ENCODE data around the gene CLDN14.

The CLDN14 gene

DNA sequence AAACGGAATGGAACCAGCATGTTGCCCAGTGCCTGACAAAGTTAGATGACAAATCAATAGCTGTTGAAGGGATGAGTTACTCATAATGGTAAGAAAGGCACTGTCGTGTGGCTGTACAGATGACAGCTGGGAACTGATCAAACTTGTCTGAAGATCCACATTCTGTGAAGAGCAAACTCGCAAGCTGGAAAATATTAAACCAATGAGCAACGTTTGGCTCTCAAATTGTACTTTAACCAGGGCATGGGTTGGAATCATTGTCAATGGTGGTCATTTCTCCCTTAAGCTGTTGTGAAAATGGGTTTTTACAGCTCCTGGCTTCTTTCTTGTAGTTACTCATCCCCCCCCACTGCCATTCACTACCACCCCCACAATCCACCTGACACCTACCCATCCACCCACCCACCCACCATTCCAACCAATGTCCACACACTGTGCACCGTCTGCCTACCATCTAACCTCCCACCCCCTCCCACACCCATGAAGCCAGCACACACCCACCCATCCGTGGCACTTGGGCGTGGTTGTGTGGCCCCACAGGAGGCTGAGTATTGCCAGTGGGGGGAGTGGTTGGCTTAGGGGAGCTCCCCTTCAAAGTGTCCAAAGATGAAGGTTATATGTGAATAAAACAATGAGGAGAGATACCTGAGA, 46.7 kb downstream of the CLDN14 start:
- DNase-seq (ENCODE audit: low read depth in 2 of 2): no peak

DNA sequence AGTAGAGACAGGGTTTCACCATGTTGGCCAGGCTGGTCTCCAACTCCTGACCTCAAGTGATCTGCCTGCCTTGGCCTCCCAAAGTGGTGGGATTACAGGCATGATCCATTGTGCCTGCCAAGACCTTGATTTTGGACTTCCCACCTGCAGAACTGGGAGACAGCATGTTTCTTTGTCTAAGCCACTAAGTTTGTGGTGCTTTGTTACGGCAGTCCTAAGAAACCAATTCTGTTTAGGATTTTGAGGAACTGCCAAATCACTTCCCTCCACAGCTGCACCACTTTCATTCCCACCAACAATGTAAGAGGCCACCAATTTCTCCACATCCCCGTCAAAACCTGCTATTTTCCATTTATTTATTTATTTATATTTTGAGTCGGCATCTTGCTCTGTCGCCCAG, 48.7 kb downstream of the CLDN14 start:
- DNase-seq (ENCODE audit: low read depth in 2 of 2): no peak

DNA sequence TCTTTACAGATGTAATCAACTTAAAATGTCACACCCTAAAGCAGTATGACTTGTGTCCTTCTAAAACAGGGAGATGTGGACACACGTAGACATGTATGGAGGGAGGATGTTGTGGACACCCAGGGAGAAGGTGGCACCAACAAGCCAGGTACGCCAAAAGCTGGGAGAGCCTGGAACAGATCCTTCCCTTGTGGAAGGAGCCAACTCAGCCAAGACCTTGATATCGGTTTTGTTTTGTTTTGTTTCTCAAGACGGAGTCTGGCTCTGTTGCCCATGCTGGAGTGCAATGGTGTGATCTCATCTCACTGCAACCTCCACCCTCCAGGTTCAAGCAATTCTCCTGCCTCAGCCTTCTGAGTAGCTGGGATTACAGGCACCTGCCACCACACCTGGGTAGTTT, 49.1 kb downstream of the CLDN14 start:
- DNase-seq (ENCODE audit: low read depth in 2 of 2): no peak

DNA sequence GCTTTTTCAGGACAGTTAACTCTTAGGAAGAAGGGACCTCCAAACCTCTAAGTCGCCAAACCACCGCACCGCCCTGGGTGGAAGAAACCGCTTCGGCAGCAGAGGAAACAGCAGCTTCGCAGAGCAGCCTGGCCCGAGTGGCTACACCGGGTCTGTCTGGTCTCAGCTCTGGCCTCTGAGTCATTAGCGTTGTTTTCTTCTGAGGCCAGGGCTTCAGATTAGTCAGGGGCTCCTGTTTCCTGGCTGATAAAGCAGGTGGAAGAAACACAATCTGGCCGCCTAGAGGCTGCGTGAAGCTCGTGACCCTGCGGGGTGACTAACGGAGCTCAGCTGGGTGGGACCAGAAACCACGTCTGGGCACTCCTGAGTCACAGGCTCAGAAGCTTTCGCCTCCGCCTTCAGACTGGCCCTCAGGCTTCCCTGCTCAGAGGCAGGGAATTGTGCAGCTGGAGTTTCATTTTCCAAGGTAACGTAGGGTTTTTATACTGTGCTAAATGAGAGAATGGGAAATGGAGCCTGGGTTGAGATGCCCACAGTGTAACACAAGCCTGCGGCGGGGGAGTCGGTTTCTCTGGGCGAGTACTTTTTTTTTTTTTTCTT, 49.9 kb downstream of the CLDN14 start:
- DNase-seq (ENCODE audit: low read depth in 2 of 2): peak; percentile 55 to 63

DNA sequence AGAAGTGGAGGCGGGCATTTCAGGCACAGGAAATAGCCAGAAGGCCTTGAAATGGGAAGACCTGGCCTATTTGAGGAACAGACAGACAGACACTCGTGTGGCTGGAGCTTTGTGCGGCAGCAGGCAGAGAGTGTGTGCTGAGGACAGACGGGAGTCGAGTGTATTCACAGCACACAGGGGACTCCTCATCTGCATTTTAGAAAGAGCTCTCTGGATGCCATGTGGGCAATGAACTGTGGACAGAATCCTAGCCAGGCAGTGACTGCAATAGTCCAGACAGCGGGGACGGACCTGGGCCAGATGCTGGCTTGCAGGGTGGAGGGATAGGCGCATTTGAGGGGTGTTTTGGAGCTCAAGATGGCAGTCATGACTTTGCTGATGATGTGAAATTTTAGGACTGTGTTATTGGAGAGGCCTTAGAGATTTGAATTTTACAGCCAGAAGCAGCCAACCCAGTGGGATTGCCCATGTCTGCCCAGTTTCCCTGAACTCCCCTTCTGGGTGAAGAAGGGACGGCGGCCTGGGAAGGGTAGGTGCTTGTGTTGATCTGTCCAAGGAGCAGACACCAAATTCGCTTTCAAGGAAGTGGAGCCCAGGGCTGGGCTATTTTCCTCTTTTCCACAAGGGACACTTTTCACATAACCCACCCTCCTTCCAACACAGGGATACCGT, 51.0 kb downstream of the CLDN14 start:
- no peak for DNase-seq (ENCODE audit: low read depth in 2 of 2)

DNA sequence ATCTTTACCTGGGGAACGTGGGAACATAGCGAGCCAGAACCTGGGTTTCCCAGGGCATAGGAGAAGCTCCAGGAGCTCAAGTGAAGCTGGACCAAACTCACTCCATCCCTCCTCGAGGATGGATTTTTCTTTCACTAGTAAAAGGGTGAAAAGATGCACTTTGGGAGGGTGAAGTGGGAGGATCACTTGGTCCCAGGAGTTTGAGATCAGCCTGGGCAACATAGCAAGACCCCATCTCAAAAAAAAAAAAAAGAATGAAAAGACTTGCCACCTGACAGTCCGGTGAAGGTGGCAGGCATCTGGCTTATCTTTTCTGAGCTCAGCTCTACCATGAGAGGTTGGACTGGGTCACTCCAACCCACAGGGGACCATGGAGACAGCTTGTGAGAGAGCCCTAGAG, 52.4 kb downstream of the CLDN14 start:
- DNase-seq (ENCODE audit: low read depth in 2 of 2): no peak

DNA sequence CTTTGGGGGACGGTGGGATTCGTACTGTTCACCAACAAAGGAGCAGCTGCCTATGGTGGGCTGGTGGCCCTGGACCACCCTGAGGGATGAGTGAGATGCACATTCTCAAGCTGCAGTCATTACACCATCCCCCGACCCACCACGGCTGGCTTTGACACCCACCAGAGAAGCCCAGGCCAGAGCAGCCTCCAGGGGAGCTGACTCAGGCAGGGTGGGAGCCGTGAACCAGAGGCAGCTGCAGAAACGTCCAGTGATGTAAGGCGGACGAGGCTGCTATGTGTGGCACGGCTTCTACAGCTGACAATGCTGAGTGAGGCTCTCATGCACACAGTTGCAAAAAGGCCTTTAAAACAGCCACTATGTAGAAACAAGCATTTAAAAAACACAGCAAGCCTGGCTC, 54.6 kb downstream of the CLDN14 start:
- no peak for DNase-seq (ENCODE audit: low read depth in 2 of 2)

DNA sequence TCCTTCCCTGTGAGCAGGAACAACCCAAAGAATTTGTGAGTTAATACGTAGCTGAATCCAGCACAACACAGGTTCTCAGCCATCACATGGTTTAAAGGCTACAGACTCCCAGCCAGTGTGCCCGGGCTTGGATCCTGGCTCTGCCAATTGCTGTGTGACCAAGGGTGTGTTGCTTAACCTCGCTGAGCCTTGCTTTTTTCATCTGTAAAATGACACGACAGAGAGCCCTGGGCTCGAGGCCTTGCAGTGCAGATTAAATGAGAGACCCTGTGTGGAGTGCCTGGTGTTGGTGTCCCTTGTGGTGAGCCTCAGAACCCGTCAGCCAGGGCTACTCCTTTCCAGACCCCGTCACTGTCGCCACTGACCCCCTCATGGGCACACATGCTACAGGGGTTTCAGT, 55.3 kb downstream of the CLDN14 start:
- DNase-seq (ENCODE audit: low read depth in 2 of 2): no peak

DNA sequence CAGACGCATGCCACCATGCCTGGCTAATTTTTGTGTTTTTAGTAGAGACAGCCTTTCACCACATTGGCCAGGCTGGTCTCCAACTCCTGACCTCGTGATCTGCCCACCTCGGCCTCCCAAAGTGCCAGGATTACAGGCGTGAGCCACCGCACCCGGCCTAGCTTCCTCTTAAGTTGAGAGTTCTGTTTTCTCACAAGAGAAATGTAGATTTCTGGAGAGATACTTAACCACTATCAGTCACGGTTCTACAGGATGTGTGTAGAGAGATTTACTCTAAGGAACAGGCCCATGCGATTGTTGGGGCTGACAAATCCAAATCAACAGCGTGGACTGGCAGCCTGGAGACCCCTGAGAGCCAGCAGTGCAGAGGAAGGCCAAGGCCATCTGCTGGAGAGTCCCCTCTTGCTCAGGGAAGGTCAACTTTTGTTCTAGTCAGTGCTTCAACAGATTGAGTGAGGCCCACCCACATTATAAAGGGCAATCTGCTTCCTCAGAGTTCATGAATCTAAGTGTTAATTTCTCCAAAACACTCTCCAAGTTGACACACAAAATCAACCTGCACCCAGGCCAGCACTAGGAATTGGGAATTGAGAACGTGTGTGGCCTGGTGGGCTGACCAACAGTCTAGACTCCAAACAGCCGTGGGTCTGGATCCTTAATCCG, 56.0 kb downstream of the CLDN14 start:
- DNase-seq (ENCODE audit: low read depth in 2 of 2): no peak

DNA sequence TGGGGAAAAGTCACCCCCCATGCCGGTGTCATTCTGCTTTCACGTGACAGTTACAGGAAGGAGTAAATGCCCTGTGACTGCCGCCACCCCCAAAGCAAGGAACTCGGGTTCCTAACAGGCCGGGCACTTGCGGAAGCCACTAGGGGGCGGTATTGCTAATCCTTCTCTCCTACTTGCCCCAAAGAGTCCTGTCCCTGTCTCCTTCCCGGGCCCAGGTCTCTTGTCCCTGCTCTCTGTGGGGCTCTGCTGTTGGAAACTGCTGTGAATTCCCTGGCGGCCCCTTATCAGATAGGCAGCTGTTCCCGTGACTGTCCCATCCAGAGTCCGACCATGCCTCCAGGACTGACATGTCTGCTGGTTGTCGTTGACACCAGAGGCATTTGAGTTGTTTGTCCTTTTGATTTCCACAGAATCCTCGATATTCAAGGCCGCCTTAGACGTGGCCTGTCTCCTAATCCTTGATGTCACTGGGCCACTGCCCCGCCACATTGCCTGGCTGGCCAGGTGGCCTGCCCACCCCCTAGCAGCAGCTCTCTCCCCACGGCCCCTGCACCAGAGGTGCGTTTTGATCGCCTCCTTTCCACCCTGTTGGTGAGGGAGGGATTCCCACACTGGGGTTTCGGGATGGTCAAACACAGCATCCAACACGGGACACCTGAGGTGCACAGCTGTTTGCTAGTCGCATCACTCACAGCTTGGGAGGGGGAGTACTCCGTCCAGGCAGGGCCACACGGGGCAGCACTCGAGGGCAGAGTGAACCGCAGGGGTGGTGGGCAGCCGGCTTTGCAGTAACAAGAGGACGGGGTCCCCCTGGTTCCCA, 57.4 kb downstream of the CLDN14 start:
- DNase-seq (ENCODE audit: low read depth in 2 of 2): no peak

DNA sequence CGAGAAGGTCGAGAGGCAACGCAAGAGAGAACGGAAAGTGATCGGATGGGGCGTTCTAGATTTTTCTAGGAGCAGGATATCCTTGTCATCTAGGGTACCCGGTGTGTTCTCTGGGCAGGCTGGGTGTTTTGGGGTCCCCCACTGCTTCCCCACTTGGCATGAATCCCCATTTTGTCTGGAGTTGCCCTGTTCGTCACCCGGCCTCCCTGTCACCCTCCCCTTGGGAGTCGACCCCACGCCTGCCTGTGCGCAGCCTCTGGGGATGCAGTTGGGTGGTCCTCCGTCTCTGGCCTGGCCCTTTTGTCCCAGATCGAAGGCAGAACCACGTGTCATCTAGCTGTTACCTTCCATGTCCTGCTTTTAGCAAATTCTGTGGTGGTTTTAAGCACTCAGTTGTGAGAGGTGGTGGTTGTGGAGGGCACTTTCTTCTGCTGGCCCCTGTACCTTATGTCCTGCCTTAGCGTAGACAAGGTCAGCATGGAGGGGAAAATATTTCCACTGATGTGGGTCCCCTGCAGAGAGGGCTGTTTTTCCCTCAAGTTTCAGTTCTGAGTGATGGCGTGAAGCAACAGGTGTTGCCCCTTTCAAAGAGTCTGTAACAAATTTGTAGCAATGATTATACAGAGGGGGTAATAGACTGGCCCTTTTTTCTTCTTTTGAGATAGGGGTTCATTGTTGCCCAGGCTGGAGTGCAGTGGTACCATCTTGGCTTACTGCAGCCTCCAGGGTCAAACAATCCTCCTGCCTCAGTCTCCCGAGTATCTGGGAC, 59.2 kb downstream of the CLDN14 start:
- no peak for DNase-seq (ENCODE audit: low read depth in 2 of 2)

DNA sequence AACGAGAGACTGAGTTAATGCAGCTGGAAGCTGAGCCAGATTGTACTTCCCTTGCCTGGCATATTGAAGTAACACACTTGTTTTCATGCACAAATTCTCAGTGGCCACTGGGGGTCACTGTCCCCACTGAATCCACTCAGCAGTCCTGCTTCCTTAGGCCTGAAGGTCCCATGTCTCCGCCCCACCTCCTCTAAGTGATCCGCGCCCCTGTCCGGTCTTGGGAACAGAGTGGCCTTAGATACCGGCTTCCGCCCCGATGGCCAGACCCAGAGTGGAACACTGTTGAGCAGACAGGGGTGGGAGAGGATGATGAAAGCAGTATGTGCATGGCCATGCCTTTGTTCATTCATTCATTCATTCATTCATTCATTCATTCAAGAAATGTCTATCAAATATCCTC, 59.9 kb downstream of the CLDN14 start:
- peak in 1 of 2 donors; percentile 11 for DNase-seq (ENCODE audit: low read depth in 2 of 2)

DNA sequence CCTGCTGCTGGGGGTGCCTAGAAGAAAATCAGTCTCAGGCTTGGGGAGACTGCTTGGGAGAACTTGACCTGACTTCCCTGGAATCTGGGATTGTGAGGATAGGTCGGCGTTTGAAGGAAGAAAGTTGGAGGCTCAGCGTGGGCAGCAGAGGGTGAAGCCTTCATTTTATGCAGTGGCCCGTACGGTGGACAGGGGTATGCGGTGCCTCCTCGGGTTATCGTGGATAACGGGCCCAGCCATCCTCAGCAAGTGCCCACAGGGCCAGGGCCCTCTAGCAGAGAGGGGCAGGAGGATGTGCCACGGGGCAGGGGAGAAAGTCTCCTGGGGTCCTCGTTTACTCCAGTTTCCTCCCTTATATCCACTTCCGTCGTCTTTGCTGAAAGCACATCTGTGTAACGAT, 60.7 kb downstream of the CLDN14 start:
- no peak for DNase-seq (ENCODE audit: low read depth in 2 of 2)

DNA sequence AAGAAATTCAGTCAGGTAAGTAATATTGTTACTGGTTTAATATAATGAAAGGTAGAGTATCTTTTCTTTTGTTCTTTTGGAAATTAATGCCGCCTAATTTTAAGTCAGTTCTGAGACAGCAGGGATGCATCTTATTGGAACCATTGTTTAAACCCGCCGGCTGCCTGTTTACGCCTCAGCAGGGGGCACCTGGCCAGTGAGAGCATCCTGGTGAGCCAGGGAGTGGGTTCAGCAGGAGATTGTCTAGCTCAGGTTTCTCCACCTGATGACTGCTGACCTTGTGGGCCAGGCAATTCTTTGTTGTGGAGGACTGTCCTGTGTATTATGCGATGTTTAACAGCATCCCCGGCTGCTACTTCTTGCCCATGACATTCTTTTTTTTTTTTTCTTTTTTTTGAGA, 64.5 kb downstream of the CLDN14 start:
- DNase-seq (ENCODE audit: low read depth in 2 of 2): no peak

DNA sequence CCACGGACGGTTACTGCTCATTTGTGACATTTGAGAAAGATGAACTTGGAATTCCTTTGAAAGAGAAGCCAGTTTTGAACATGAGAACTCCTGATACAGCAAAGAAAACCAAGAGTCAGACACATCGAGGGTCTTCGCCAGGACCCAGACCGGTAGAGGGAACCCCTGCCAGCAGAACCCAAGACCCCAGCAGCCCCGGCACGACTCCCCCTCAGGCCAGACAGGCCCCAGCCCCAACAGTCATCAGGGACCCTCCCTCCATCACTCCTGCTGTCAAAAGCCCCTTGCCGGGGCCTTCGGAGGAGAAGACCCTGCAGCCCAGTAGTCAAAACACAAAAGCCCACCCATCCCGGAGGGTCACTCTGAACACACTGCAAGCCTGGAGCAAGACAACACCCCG, 67.0 kb downstream of the CLDN14 start:
- no peak for DNase-seq (ENCODE audit: low read depth in 2 of 2)

DNA sequence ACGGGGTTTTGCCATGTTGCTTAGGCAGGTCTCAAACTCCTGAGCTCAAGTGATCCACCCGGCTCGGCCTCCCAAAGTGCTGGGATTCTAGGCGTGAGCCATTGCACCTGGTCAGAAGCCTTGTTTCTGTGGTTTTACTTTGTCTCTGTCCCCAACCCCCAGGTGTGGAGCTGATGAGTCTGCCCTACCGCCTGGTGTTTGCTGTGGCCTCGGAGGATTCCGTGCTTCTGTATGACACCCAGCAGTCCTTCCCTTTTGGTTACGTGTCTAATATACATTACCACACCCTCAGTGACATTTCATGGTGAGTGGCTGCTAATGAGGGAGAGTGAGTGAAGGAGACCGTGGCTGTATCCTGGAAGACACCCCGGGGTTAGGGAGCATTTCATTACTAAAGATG, 68.6 kb downstream of the CLDN14 start:
- DNase-seq (ENCODE audit: low read depth in 2 of 2): no peak
